Tibial artery (tissue), 4 donors: ENCODE results near the gene LRCH1.

ENCODE experiments used
- DNase-seq, 2 donors: peaks; one replicate each; pipeline ENCODE4 v3.0.0-alpha.2; 2019
- H3K27ac ChIP-seq, 2 donors: fragments of 200-600 bp; sonication (generic) in 1 of 2; 1 replicate in 1 of 2; 2 replicates in 1 of 2; pipeline ENCODE4 v1.5.1; 2018 to 2019; ENCODE audit warnings: mild to moderate bottlenecking in 1 of 2
- H3K27me3 ChIP-seq, 2 donors: fragments of 200-600 bp; sonication (generic) in 1 of 2; one replicate each; pipeline versions ENCODE4 v1.5.1 to v1.6.0; 2016 to 2019
- H3K36me3 ChIP-seq, 3 donors: fragments of 200-600 bp; sonication (generic) in 2 of 3; one replicate each; pipeline ENCODE4 v1.5.1; 2016 to 2019; ENCODE audit warnings: mild to moderate bottlenecking in 2 of 3
- H3K4me1 ChIP-seq, 4 donors: fragments of 200-600 bp; sonication (generic) in 2 of 4; 1 replicate in 3 of 4; 2 replicates in 1 of 4; pipeline ENCODE4 v1.5.1; 2016 to 2019
- H3K4me3 ChIP-seq, 2 donors: fragments of 200-600 bp; sonication (generic) in 1 of 2; 1 replicate in 1 of 2; 2 replicates in 1 of 2; pipeline ENCODE4 v1.5.1; 2018 to 2019; ENCODE audit warnings: mild to moderate bottlenecking in 2 of 2
- H3K9me3 ChIP-seq, 3 donors: fragments of 200-600 bp; sonication (generic) in 1 of 3; one replicate each; pipeline ENCODE4 v1.5.1; 2016 to 2019
- CTCF ChIP-seq, 2 experiments: fragments of 200-600 bp in 1 of 2; fragments of 450-650 bp in 1 of 2; IDR thresholded peaks; one replicate each; pipeline ENCODE4 v1.5.1; 2017 to 2019; ENCODE audit warnings: antibody characterized with exemption in 2 of 2, mild to moderate bottlenecking in 1 of 2, moderate library complexity in 1 of 2
- intact Hi-C: fragments of 100-400 bp; cut with DNase I; formaldehyde crosslinking; loops from one replicate; pipeline ENCODE4 v1.15.0; 2023; ENCODE audit warnings: low total_unique reads

LRCH1 gene

GRCh38 chr13:46685006-46685730, 132.2 kb downstream of the LRCH1 start:
- TF ChIP-seq CTCF (IDR thresholded peaks at IDR 0.05) = no peak
- intact Hi-C loops = loop anchor here (10.0 kb wide), 1 partner anchor 130 kb away; the partner anchor contains the start of gene LRCH1
- H3K9me3 ChIP-seq = no peaks in the 10 kb centered on the region
- peak overlapping the region; percentile 15 to 52 for H3K27ac ChIP-seq
- H3K4me1 ChIP-seq = peaks cover 0 to 41% (median 10%) of the 10 kb centered on the region in 4 donors
- DNase-seq = no peak
- peaks cover 0 to 4% (median 0%) of the 10 kb centered on the region in 3 donors for H3K36me3 ChIP-seq
- no peak overlapping the region for H3K4me3 ChIP-seq
- H3K27me3 ChIP-seq = no peaks in the 10 kb centered on the region

- H3K27me3 ChIP-seq = no peaks in the 10 kb centered on the region
- H3K9me3 ChIP-seq = no peaks in the 10 kb centered on the region
- no peak for DNase-seq
- TF ChIP-seq CTCF (IDR thresholded peaks at IDR 0.05) = no peak
- H3K36me3 ChIP-seq = peaks cover 0 to 4% (median 0%) of the 10 kb centered on the region in 3 donors
- H3K4me3 ChIP-seq = no peak overlapping the region
- intact Hi-C loops = loop anchor here (10.0 kb wide), 1 partner anchor 131 kb away; the partner anchor contains the start of gene LRCH1
- peak overlapping the region in 1 of 2 donors; percentile 15 for H3K27ac ChIP-seq
- H3K4me1 ChIP-seq = peaks cover 0 to 35% (median 3%) of the 10 kb centered on the region in 4 donors
Observed at GRCh38 chr13:46686171-46686570, 133.2 kb downstream of the LRCH1 start.

GRCh38 chr13:46687810-46688209, 134.8 kb downstream of the LRCH1 start:
- intact Hi-C loops = loop anchor here (10.0 kb wide), 1 partner anchor 133 kb away; the partner anchor contains the start of gene LRCH1
- Histone ChIP-seq H3K4me1 (peaks cover 0 to 42% (median 3%) of the 10 kb centered on the region in 4 donors), H3K9me3 (no peaks in the 10 kb centered on the region), H3K27ac (no peak overlapping the region), H3K4me3 (no peak overlapping the region), H3K27me3 (no peaks in the 10 kb centered on the region), H3K36me3 (peaks cover 0 to 2% (median 0%) of the 10 kb centered on the region in 3 donors)
- TF ChIP-seq CTCF (IDR thresholded peaks at IDR 0.05) = no peak
- DNase-seq = no peak

GRCh38 chr13:46688306-46688705, 135.3 kb downstream of the LRCH1 start:
- H3K9me3 ChIP-seq = no peaks in the 10 kb centered on the region
- TF ChIP-seq CTCF (IDR thresholded peaks at IDR 0.05) = no peak
- intact Hi-C loops = loop anchor here (10.0 kb wide), 1 partner anchor 134 kb away; the partner anchor contains the start of gene LRCH1
- no peak overlapping the region for H3K27ac ChIP-seq
- H3K4me3 ChIP-seq = no peak overlapping the region
- peaks cover 0 to 42% (median 3%) of the 10 kb centered on the region in 4 donors for H3K4me1 ChIP-seq
- peaks cover 0 to 6% (median 4%) of the 10 kb centered on the region in 3 donors for H3K36me3 ChIP-seq
- no peak for DNase-seq
- no peaks in the 10 kb centered on the region for H3K27me3 ChIP-seq

GRCh38 chr13:46698014-46698413, 145.0 kb downstream of the LRCH1 start:
- H3K4me3 ChIP-seq = no peak overlapping the region
- no peaks in the 10 kb centered on the region for H3K27me3 ChIP-seq
- peaks cover 4 to 63% (median 51%) of the 10 kb centered on the region in 3 donors for H3K36me3 ChIP-seq
- TF ChIP-seq CTCF (IDR thresholded peaks at IDR 0.05) = no peak
- intact Hi-C loops = no loop called here
- DNase-seq = peak; percentile 88 to 93
- H3K9me3 ChIP-seq = no peaks in the 10 kb centered on the region
- H3K27ac ChIP-seq = peak overlapping the region; percentile 60 to 62
- H3K4me1 ChIP-seq = peaks cover 0 to 28% (median 18%) of the 10 kb centered on the region in 4 donors
